K562 treated with DMSO at 1 percent for 4 hours (cell line): Measurements from ENCODE around the gene RAB3IL1. TPM values are rescaled to one million over a fixed set of nuclear protein-coding genes. Genes with fewer than 3 reads are reported as not detected.

Experiments used
- total RNA-seq: library from RNA; unstranded; fragments of 300-600 nt; gene quantifications from 2 replicates; pipeline ENCODE4 v1.2.3, GENCODE V29; 2022; ENCODE audit not compliant: insufficient read depth

The RAB3IL1 gene
- 8.9 and 9.2 TPM in 2 replicates for total RNA-seq

GRCh38 chr11:61917334-61918109 is at the start of gene RAB3IL1:
Gene RAB3IL1 (minus strand): TSS chr11:61917566. CDS start chr11:61917367, 199 bp downstream.

GRCh38 chr11:61950035-61950547 is 32.7 kb upstream of the RAB3IL1 start, which contains the start of gene BEST1:
Gene BEST1 (plus strand): TSS chr11:61950351. CDS start chr11:61951807, 1,456 bp downstream.

GRCh38 chr11:61891331-61892084 is 25.9 kb downstream of the RAB3IL1 start, which contains the start of gene FADS3:
Gene FADS3 (minus strand): TSS chr11:61891545. CDS start chr11:61891381, 164 bp downstream.

Other genes with a start within 250 kb of the RAB3IL1 start
- 0.20 TPM in 1 of 2 replicates, not detected in the other for gene DAGLA, start 237.2 kb downstream of the RAB3IL1 start, total RNA-seq
- 19.9 and 26.3 TPM in 2 replicates for gene MYRF, start 164.9 kb downstream of the RAB3IL1 start, total RNA-seq
- gene TMEM258, start 125.0 kb downstream of the RAB3IL1 start, total RNA-seq, result 310 and 382 TPM in 2 replicates
- gene FEN1, start 124.7 kb downstream of the RAB3IL1 start, total RNA-seq, result 127 and 138 TPM in 2 replicates
- 82.8 and 89.3 TPM in 2 replicates for gene FADS1, start 100.6 kb downstream of the RAB3IL1 start, total RNA-seq
- 10.4 and 12.6 TPM in 2 replicates for gene FADS2, start 89.3 kb downstream of the RAB3IL1 start, total RNA-seq
- gene FADS3, start 26.0 kb downstream of the RAB3IL1 start, total RNA-seq, result 43.0 and 55.4 TPM in 2 replicates
- gene BEST1, start 32.8 kb upstream of the RAB3IL1 start, total RNA-seq, result 8.4 and 9.2 TPM in 2 replicates
- gene FTH1, start 50.1 kb upstream of the RAB3IL1 start, total RNA-seq, result 4,720 and 5,057 TPM in 2 replicates
- gene INCENP, start 206.4 kb upstream of the RAB3IL1 start, total RNA-seq, result 36.5 and 37.1 TPM in 2 replicates